IPS DF 6.9 (cell line): ENCODE measurements around the gene JPH3.
"Not testable (repeated sequence)": the region's sequence is repeated elsewhere in the genome, so short reads cannot be mapped to it uniquely, and the experiment has no call there.

Experiments used
- DNase-seq: peaks from one replicate; pipeline ENCODE4 v3.0.0-alpha.2; 2013; ENCODE audit warnings: low read depth, low spot score
- H3K27ac ChIP-seq: one replicate; pipeline ENCODE4 v1.5.1; 2013; ENCODE audit warnings: low read length, control low read depth
- H3K27me3 ChIP-seq: 2 replicates; pipeline ENCODE4 v1.6.1; 2013; ENCODE audit warnings: mild to moderate bottlenecking, low read length; ENCODE audit not compliant: control insufficient read depth, insufficient read depth
- H3K36me3 ChIP-seq: 2 replicates; pipeline ENCODE4 v1.6.1; 2013; ENCODE audit warnings: low read length; ENCODE audit not compliant: control insufficient read depth, insufficient read depth
- H3K4me1 ChIP-seq: 2 replicates; pipeline ENCODE4 v1.6.1; 2013; ENCODE audit warnings: low read length; ENCODE audit not compliant: control insufficient read depth, insufficient read depth
- H3K4me3 ChIP-seq: 2 replicates; pipeline ENCODE4 v1.5.1; 2013; ENCODE audit warnings: mild to moderate bottlenecking, low read length
- H3K9me3 ChIP-seq: 2 replicates; pipeline ENCODE4 v1.6.1; 2013; ENCODE audit warnings: low read length, inconsistent platforms; ENCODE audit not compliant: control insufficient read depth, insufficient read depth
- WGBS: extraction: QIAGEN DNeasy Blood & Tissue Kit; methylation state at CpG from one replicate; pipeline ENCODE4 v1.1.7; 2013; ENCODE audit warnings: mixed read lengths, missing lambda C conversion rate; ENCODE audit not compliant: insufficient read length, insufficient coverage; 5-methylcytosine and 5-hydroxymethylcytosine counted together

The JPH3 gene

GRCh38 chr16:87575027-87575804 lies 27.1 kb upstream of the JPH3 start:
- no peak overlapping the region for H3K27ac ChIP-seq
- no peaks in the 10 kb centered on the region for H3K36me3 ChIP-seq
- H3K4me1 ChIP-seq, result peaks cover 1% of the 10 kb centered on the region; the same call in 1 of the 2 replicates
- WGBS, result no CpG with 5 or more reads among the region's 13 CpGs
- DNase-seq, result no peak
- H3K9me3 ChIP-seq, result no peaks in the 10 kb centered on the region
- no peak overlapping the region for H3K4me3 ChIP-seq
- H3K27me3 ChIP-seq, result no peaks in the 10 kb centered on the region

- DNase-seq, result no peak
- no CpG with 5 or more reads among the region's 16 CpGs for WGBS
Measured at GRCh38 chr16:87576171-87576570, 26.1 kb upstream of the JPH3 start.

GRCh38 chr16:87578142-87578930 lies 24.0 kb upstream of the JPH3 start:
- not testable (repeated sequence) for H3K4me1 ChIP-seq, H3K27ac ChIP-seq, DNase-seq, H3K36me3 ChIP-seq, H3K27me3 ChIP-seq, H3K9me3 ChIP-seq, H3K4me3 ChIP-seq
- no CpG with 5 or more reads among the region's 16 CpGs for WGBS

More at GRCh38 chr16:87576171-87576570, 26.1 kb upstream of the JPH3 start:
- Histone ChIP-seq H3K4me3 (no peak overlapping the region), H3K27ac (no peak overlapping the region), H3K36me3 (no peaks in the 10 kb centered on the region), H3K4me1 (peaks cover 1% of the 10 kb centered on the region; the same call in 1 of the 2 replicates), H3K9me3 (no peaks in the 10 kb centered on the region), H3K27me3 (no peaks in the 10 kb centered on the region)

- H3K4me3 ChIP-seq, result no peak overlapping the region
- H3K4me1 ChIP-seq, result peaks cover 6% of the 10 kb centered on the region
- no CpG with 5 or more reads among the region's 4 CpGs for WGBS
- H3K9me3 ChIP-seq, result no peaks in the 10 kb centered on the region
- no peaks in the 10 kb centered on the region for H3K36me3 ChIP-seq
- H3K27ac ChIP-seq, result no peak overlapping the region
- no peak for DNase-seq
- no peaks in the 10 kb centered on the region for H3K27me3 ChIP-seq
Measured at GRCh38 chr16:87579691-87580090, 22.6 kb upstream of the JPH3 start.

- H3K27ac ChIP-seq, result no peak overlapping the region
- DNase-seq, result no peak
- no peaks in the 10 kb centered on the region for H3K27me3 ChIP-seq
- H3K4me1 ChIP-seq, result peaks cover 5% of the 10 kb centered on the region
- WGBS, result no CpG with 5 or more reads among the region's 4 CpGs
- no peaks in the 10 kb centered on the region for H3K9me3 ChIP-seq
- H3K4me3 ChIP-seq, result no peak overlapping the region
- no peaks in the 10 kb centered on the region for H3K36me3 ChIP-seq
Measured at GRCh38 chr16:87580855-87581261, 21.4 kb upstream of the JPH3 start.

GRCh38 chr16:87581857-87582215 lies 20.5 kb upstream of the JPH3 start:
- no CpG with 5 or more reads among the region's 7 CpGs for WGBS
- Histone ChIP-seq H3K36me3 (no peaks in the 10 kb centered on the region), H3K4me1 (peaks cover 5% of the 10 kb centered on the region), H3K27ac (no peak overlapping the region), H3K4me3 (no peak overlapping the region), H3K9me3 (no peaks in the 10 kb centered on the region), H3K27me3 (no peaks in the 10 kb centered on the region)
- DNase-seq, result no peak

GRCh38 chr16:87582216-87582965 lies 19.9 kb upstream of the JPH3 start:
- peaks cover 5% of the 10 kb centered on the region for H3K4me1 ChIP-seq
- WGBS, result no CpG with 5 or more reads among the region's 33 CpGs
- no peaks in the 10 kb centered on the region for H3K27me3 ChIP-seq
- H3K4me3 ChIP-seq, result no peak overlapping the region
- H3K27ac ChIP-seq, result no peak overlapping the region
- no peak for DNase-seq
- H3K9me3 ChIP-seq, result no peaks in the 10 kb centered on the region
- H3K36me3 ChIP-seq, result no peaks in the 10 kb centered on the region

- Histone ChIP-seq H3K4me1 (peaks cover 5% of the 10 kb centered on the region), H3K27ac (no peak overlapping the region), H3K27me3 (no peaks in the 10 kb centered on the region), H3K4me3 (no peak overlapping the region), H3K9me3 (no peaks in the 10 kb centered on the region), H3K36me3 (no peaks in the 10 kb centered on the region)
- no CpG with 5 or more reads among the region's 2 CpGs for WGBS
- DNase-seq, result no peak
Measured at GRCh38 chr16:87582966-87583325, 19.4 kb upstream of the JPH3 start.

- Histone ChIP-seq H3K4me1 (peaks cover 5% of the 10 kb centered on the region), H3K36me3 (no peaks in the 10 kb centered on the region), H3K27ac (no peak overlapping the region), H3K4me3 (no peak overlapping the region), H3K27me3 (no peaks in the 10 kb centered on the region), H3K9me3 (no peaks in the 10 kb centered on the region)
- no CpG with 5 or more reads among the region's 23 CpGs for WGBS
- DNase-seq, result no peak
Measured at GRCh38 chr16:87583453-87584131, 18.7 kb upstream of the JPH3 start.

- no peaks in the 10 kb centered on the region for H3K27me3 ChIP-seq
- H3K9me3 ChIP-seq, result no peaks in the 10 kb centered on the region
- H3K4me3 ChIP-seq, result no peak overlapping the region
- H3K4me1 ChIP-seq, result peaks cover 5% of the 10 kb centered on the region
- no peak for DNase-seq
- no CpG with 5 or more reads among the region's 7 CpGs for WGBS
- no peaks in the 10 kb centered on the region for H3K36me3 ChIP-seq
- no peak overlapping the region for H3K27ac ChIP-seq
Measured at GRCh38 chr16:87584271-87584670, 18.0 kb upstream of the JPH3 start.
